Esophagus squamous epithelium (tissue), 5 donors: ENCODE data around the gene VOPP1. TPM values are rescaled to one million over a fixed set of nuclear protein-coding genes. Genes with fewer than 3 reads are reported as not detected.

Experiments used
- DNase-seq: peaks from one replicate; lab custom pipeline; 2025; lab: John Stamatoyannopoulos, UW
- H3K27ac ChIP-seq, 4 donors: fragments of 200-600 bp; sonication (generic); one replicate each; pipeline ENCODE4 v1.5.1; 2016 to 2019; ENCODE audit warnings: mild to moderate bottlenecking in 1 of 4
- H3K27me3 ChIP-seq, 4 donors: fragments of 200-600 bp; sonication (generic); 1 replicate in 3 of 4; 2 replicates in 1 of 4; pipeline versions ENCODE4 v1.5.1 to v1.6.0; 2017 to 2021; ENCODE audit warnings: antibody characterized with exemption in 1 of 4
- H3K36me3 ChIP-seq, 3 donors: fragments of 200-600 bp; sonication (generic); one replicate each; pipeline ENCODE4 v1.5.1; 2016 to 2019
- H3K4me1 ChIP-seq, 3 donors: fragments of 200-600 bp; sonication (generic); one replicate each; pipeline ENCODE4 v1.5.1; 2017 to 2019
- H3K4me3 ChIP-seq, 4 donors: fragments of 200-600 bp; sonication (generic); 1 replicate in 3 of 4; 2 replicates in 1 of 4; pipeline ENCODE4 v1.5.1; 2016 to 2019; ENCODE audit warnings: mild to moderate bottlenecking in 2 of 4, moderate library complexity in 1 of 4
- H3K9me3 ChIP-seq, 3 donors: fragments of 200-600 bp; sonication (generic); one replicate each; pipeline ENCODE4 v1.5.1; 2016 to 2019
- CTCF ChIP-seq, 6 experiments: fragments of 450-650 bp in 4 of 6; fragments of 200-600 bp in 2 of 6; sonication (generic) in 2 of 6; IDR thresholded peaks; one replicate each; pipeline ENCODE4 v1.5.1; 2016 to 2019; ENCODE audit warnings: antibody characterized with exemption in 6 of 6, mild to moderate bottlenecking in 4 of 6, moderate library complexity in 4 of 6
- POLR2A ChIP-seq, 4 donors: fragments of 450-650 bp; IDR thresholded peaks; one replicate each; pipeline ENCODE4 v1.6.1; 2017; ENCODE audit warnings: antibody characterized with exemption in 4 of 4, mild to moderate bottlenecking in 4 of 4, moderate library complexity in 3 of 4
- WGBS, 2 donors: methylation state at CpG; one replicate each; pipeline ENCODE4 v1.1.5; 2018; 5-methylcytosine and 5-hydroxymethylcytosine counted together
- intact Hi-C: fragments of 100-400 bp; cut with DNase I; formaldehyde crosslinking; loops from one replicate; pipeline ENCODE4 v1.15.0; 2022
- total RNA-seq, 4 donors: library from RNA; depleted of rRNA; stranded (reverse); fragments of >200 nt; gene quantifications; one replicate each; pipeline ENCODE4 v1.1.0, GENCODE V29; 2016
- donor health status: DM: yes; HTN: yes; CAD: no.

VOPP1 gene
- total RNA-seq, 4 donors from 2014 or later, result 13.9 to 26.5 (median 19.2) TPM

- H3K36me3 ChIP-seq, result no peaks in the 10 kb centered on the region
- intact Hi-C loops, result loop anchor here (5.0 kb wide), 1 partner anchor 158 kb away; no protein-coding TSS in a partner anchor
- H3K27ac ChIP-seq, result no peak overlapping the region
- no peak for DNase-seq
- peaks cover 0 to 20% (median 0%) of the 10 kb centered on the region in 4 donors for H3K27me3 ChIP-seq
- peaks cover 0 to 12% (median 0%) of the 10 kb centered on the region in 3 donors for H3K4me1 ChIP-seq
- WGBS, 2 donors, result 76 to 79% methylated on average over 4 of the region's 4 CpGs
- no peak overlapping the region for H3K4me3 ChIP-seq
- H3K9me3 ChIP-seq, result no peaks in the 10 kb centered on the region
- TF ChIP-seq POLR2A (IDR thresholded peaks at IDR 0.05) (no peak), CTCF (IDR thresholded peaks at IDR 0.05) (no peak)
Measured at GRCh38 chr7:55595511-55595910, 23.2 kb upstream of the VOPP1 start.

- TF ChIP-seq POLR2A (IDR thresholded peaks at IDR 0.05) (no peak), CTCF (IDR thresholded peaks at IDR 0.05) (no peak)
- Histone ChIP-seq H3K4me1 (peaks cover 0 to 12% (median 0%) of the 10 kb centered on the region in 3 donors), H3K9me3 (no peaks in the 10 kb centered on the region), H3K27me3 (peaks cover 0 to 20% (median 0%) of the 10 kb centered on the region in 4 donors), H3K36me3 (no peaks in the 10 kb centered on the region), H3K27ac (no peak overlapping the region), H3K4me3 (no peak overlapping the region)
- intact Hi-C loops, result loop anchor here (5.0 kb wide), 1 partner anchor 158 kb away; no protein-coding TSS in a partner anchor
- DNase-seq, result no peak
Measured at GRCh38 chr7:55594870-55595269, 22.6 kb upstream of the VOPP1 start.

- Histone ChIP-seq H3K36me3 (no peaks in the 10 kb centered on the region), H3K9me3 (no peaks in the 10 kb centered on the region), H3K4me1 (peaks cover 0 to 12% (median 0%) of the 10 kb centered on the region in 3 donors), H3K4me3 (no peak overlapping the region), H3K27ac (no peak overlapping the region), H3K27me3 (peaks cover 0 to 20% (median 0%) of the 10 kb centered on the region in 4 donors)
- no peak for TF ChIP-seq CTCF (IDR thresholded peaks at IDR 0.05)
- no peak for TF ChIP-seq POLR2A (IDR thresholded peaks at IDR 0.05)
- 90 to 100% methylated on average over 4 to 6 of the region's 10 CpGs for WGBS, 2 donors
- no peak for DNase-seq
- intact Hi-C loops, result no loop called here
Measured at GRCh38 chr7:55594414-55594813, 22.1 kb upstream of the VOPP1 start.

GRCh38 chr7:55593515-55594318 is 21.4 kb upstream of the VOPP1 start:
- Histone ChIP-seq H3K27ac (no peak overlapping the region), H3K4me3 (no peak overlapping the region), H3K27me3 (peaks cover 0 to 17% (median 0%) of the 10 kb centered on the region in 4 donors), H3K36me3 (no peaks in the 10 kb centered on the region), H3K9me3 (no peaks in the 10 kb centered on the region), H3K4me1 (peaks cover 0 to 12% (median 0%) of the 10 kb centered on the region in 3 donors)
- TF ChIP-seq POLR2A (IDR thresholded peaks at IDR 0.05) (no peak), CTCF (IDR thresholded peaks at IDR 0.05) (peak; percentile 51 to 84 (median 64))
- WGBS, 2 donors, result 13 to 52% methylated on average over 3 to 4 of the region's 14 CpGs
- DNase-seq, result no peak
- intact Hi-C loops, result no loop called here

GRCh38 chr7:55593172-55593514 is 20.8 kb upstream of the VOPP1 start:
- H3K27ac ChIP-seq, result no peak overlapping the region
- H3K4me1 ChIP-seq, result peaks cover 0 to 12% (median 0%) of the 10 kb centered on the region in 3 donors
- no peak overlapping the region for H3K4me3 ChIP-seq
- H3K9me3 ChIP-seq, result no peaks in the 10 kb centered on the region
- peaks cover 0 to 12% (median 0%) of the 10 kb centered on the region in 4 donors for H3K27me3 ChIP-seq
- H3K36me3 ChIP-seq, result no peaks in the 10 kb centered on the region
- no peak for DNase-seq
- intact Hi-C loops, result no loop called here
- 20 to 68% methylated on average over 1 to 3 of the region's 4 CpGs for WGBS, 2 donors
- TF ChIP-seq CTCF (IDR thresholded peaks at IDR 0.05), result no peak
- no peak for TF ChIP-seq POLR2A (IDR thresholded peaks at IDR 0.05)
